Endothelial cell of umbilical vein (primary cell): Measurements from ENCODE around the gene CYP19A1. TPM values are rescaled to one million over a fixed set of nuclear protein-coding genes. Genes with fewer than 3 reads are reported as not detected.

Source experiments
- BruUV-seq: library from RNA; stranded (reverse); fragments of 400-500 nt; replicated peaks from 2 replicates; lab custom pipeline; 2021; lab: Mats Ljungman, UMichigan
- CTCF ChIA-PET: fragments of 300-600, 350-600 bp; sonication (Branson Sonifier 250); formaldehyde crosslinking; loops from one replicate; lab custom pipeline; 2021; ENCODE audit warnings: antibody characterized with exemption, inconsistent platforms; lab: Charles Lee
- POLR2A ChIA-PET: fragments of 300-600, 350-600 bp; sonication (Branson Sonifier 250); formaldehyde crosslinking; loops from one replicate; lab custom pipeline; 2021; ENCODE audit warnings: antibody characterized with exemption, inconsistent platforms; lab: Charles Lee
- DNase-seq: peaks from one replicate; pipeline ENCODE4 v3.0.0-alpha.2; 2011; ENCODE audit warnings: low read depth, low spot score
- FAIRE-seq: peaks from 2 replicates; lab custom pipeline; 2011; peaks lifted over from hg19 to GRCh38; lab: Jason Lieb, UNC
- H2AFZ ChIP-seq: 2 replicates; pipeline ENCODE4 v1.6.0; 2012; ENCODE audit warnings: low read depth, low read length, control low read depth, inconsistent platforms
- H3K27ac ChIP-seq: 2 replicates; pipeline ENCODE4 v1.5.1; 2011; ENCODE audit warnings: low read depth, mild to moderate bottlenecking, control low read depth, low read length, moderate library complexity; ENCODE audit not compliant: insufficient read depth
- H3K27me3 ChIP-seq, 2 experiments: 2 replicates each; pipeline versions ENCODE4 v1.6.0 to v1.6.1; 2011; ENCODE audit warnings: low read length in 2 of 2, mixed read lengths in 1 of 2; ENCODE audit not compliant: control insufficient read depth in 2 of 2, insufficient read depth in 2 of 2
- H3K36me3 ChIP-seq, 2 experiments: 2 replicates in 1 of 2; 3 replicates in 1 of 2; pipeline ENCODE4 v1.5.1; 2011; ENCODE audit warnings: low read length in 2 of 2, mild to moderate bottlenecking in 1 of 2, moderate library complexity in 1 of 2; ENCODE audit not compliant: control insufficient read depth in 2 of 2, insufficient read depth in 2 of 2; ENCODE audit errors: extremely low read depth in 1 of 2
- H3K4me1 ChIP-seq: 3 replicates; pipeline ENCODE4 v1.5.1; 2011; ENCODE audit warnings: mild to moderate bottlenecking, low read length; ENCODE audit not compliant: control insufficient read depth, insufficient read depth; ENCODE audit errors: extremely low read depth
- H3K4me2 ChIP-seq: 2 replicates; pipeline ENCODE4 v1.6.1; 2011; ENCODE audit warnings: low read length, control low read depth, mixed read lengths; ENCODE audit not compliant: insufficient read depth
- H3K4me3 ChIP-seq, 3 experiments: fragments of 200-600 bp in 1 of 3; sonication (generic), shearing (Covaris generic) in 1 of 3; replicated peaks in 1 of 3; 2 replicates each; pipeline ENCODE4 v1.5.1; 2011 to 2016; ENCODE audit warnings: control low read depth in 3 of 3, low read length in 3 of 3, mild to moderate bottlenecking in 2 of 3, inconsistent platforms in 1 of 3, low read depth in 1 of 3, moderate library complexity in 1 of 3; ENCODE audit not compliant: insufficient read depth in 1 of 3
- H3K79me2 ChIP-seq: 2 replicates; pipeline ENCODE4 v1.6.0; 2012; ENCODE audit warnings: low read length, inconsistent platforms; ENCODE audit not compliant: control insufficient read depth, insufficient read depth
- H3K9ac ChIP-seq: replicated peaks from 2 replicates; pipeline ENCODE3; 2011; ENCODE audit warnings: low read length, control low read depth; ENCODE audit not compliant: insufficient read depth; ENCODE audit errors: extremely low read depth
- H3K9me1 ChIP-seq: replicated peaks from 3 replicates; pipeline ENCODE4 v1.6.0; 2011; ENCODE audit warnings: mild to moderate bottlenecking, low read length; ENCODE audit not compliant: control insufficient read depth, insufficient read depth; ENCODE audit errors: extremely low read depth
- H3K9me3 ChIP-seq: replicated peaks from 2 replicates; pipeline ENCODE4 v1.5.1; 2012; ENCODE audit warnings: low read length, inconsistent platforms; ENCODE audit not compliant: control insufficient read depth, insufficient read depth
- H4K20me1 ChIP-seq: replicated peaks from 2 replicates; pipeline ENCODE3; 2011; ENCODE audit warnings: mild to moderate bottlenecking, low read length; ENCODE audit not compliant: control insufficient read depth, insufficient read depth; ENCODE audit errors: extremely low read depth
- CTCF ChIP-seq, 2 donors: IDR thresholded peaks; 1 replicate in 1 of 2; 2 replicates in 1 of 2; pipeline ENCODE4 v1.5.1; 2011; ENCODE audit warnings: low read length in 2 of 2, mild to moderate bottlenecking in 2 of 2, moderate library complexity in 2 of 2, control low read depth in 1 of 2, inconsistent platforms in 1 of 2, low read depth in 1 of 2; ENCODE audit not compliant: insufficient read depth in 1 of 2; ENCODE audit errors: extremely low read depth in 1 of 2
- FOS ChIP-seq: IDR thresholded peaks from 2 replicates; pipeline ENCODE4 v1.6.1; 2011; ENCODE audit warnings: mild to moderate bottlenecking, low read length, moderate library complexity, borderline replicate concordance; ENCODE audit not compliant: insufficient read depth
- GATA2 ChIP-seq: IDR thresholded peaks from 2 replicates; pipeline ENCODE4 v1.7.0; 2011; ENCODE audit warnings: low read depth, mild to moderate bottlenecking, moderate library complexity, mixed read lengths, low read length; ENCODE audit not compliant: insufficient read length, insufficient read depth
- JUN ChIP-seq: IDR thresholded peaks from 2 replicates; pipeline ENCODE4 v1.6.1; 2011; ENCODE audit warnings: borderline replicate concordance, low read depth; ENCODE audit not compliant: insufficient read length, insufficient read depth
- MYC ChIP-seq: IDR thresholded peaks from one replicate; pipeline ENCODE4 v1.6.1; 2011; ENCODE audit warnings: mild to moderate bottlenecking, low read depth, low read length
- POLR2AphosphoS5 ChIP-seq: IDR thresholded peaks from 2 replicates; pipeline ENCODE4 v1.6.1; 2012; ENCODE audit warnings: low read depth, mild to moderate bottlenecking, control low read depth, low read length, moderate library complexity; ENCODE audit not compliant: insufficient read depth
- dilution Hi-C: fragments of 300-500 bp; cut with MboI; formaldehyde crosslinking; loops from one replicate; pipeline ENCODE4 v1.15.0; 2019; ENCODE audit warnings: low sequenced_read_pairs; ENCODE audit not compliant: extremely low pct_ligation_motif_present
- intact Hi-C: fragments of 100-400 bp; cut with micrococcal nuclease; formaldehyde crosslinking; loops from one replicate; pipeline ENCODE4 v1.10.0; 2022
- polyA plus RNA-seq, 4 experiments: library from polyadenylated mRNA; depleted of rRNA in 3 of 4; stranded (reverse) in 3 of 4; unstranded in 1 of 4; fragments of >200 nt; gene quantifications; 2 replicates each; pipeline versions ENCODE4 v1.2.1 to v1.2.3, GENCODE V29; 2011 to 2012; ENCODE audit warnings: missing spikeins in 1 of 4
- total RNA-seq: library from RNA; stranded (reverse); gene quantifications from 2 replicates; pipeline ENCODE4 v1.2.3, GENCODE V29; 2021

CYP19A1 gene
- total and polyA plus RNA-seq, 2 donors (not counting 3 experiments of a cell fraction or from before 2014, with no cell fraction given) = not detected

- Histone ChIP-seq H3K36me3 (no peaks in the 10 kb centered on the region), H3K27me3 (peaks cover 47 to 71% of the 10 kb centered on the region in 2 experiments), H3K4me1 (no peaks in the 10 kb centered on the region), H3K9me3 (no peaks in the 10 kb centered on the region), H3K9me1 (no peaks in the 10 kb centered on the region), H3K79me2 (no peaks in the 10 kb centered on the region), H3K4me3 (no peak overlapping the region), H4K20me1 (no peaks in the 10 kb centered on the region), H3K4me2 (no peak overlapping the region), H2AFZ (no peak overlapping the region), H3K27ac (no peak overlapping the region), H3K9ac (no peak overlapping the region)
- dilution Hi-C loops (no loop called here), intact Hi-C loops (loop anchor here (10.0 kb wide), 1 partner anchor 1811 kb away; no protein-coding TSS in a partner anchor)
- TF ChIP-seq MYC = no peak
- TF ChIP-seq JUN = no peak
- no peak for TF ChIP-seq GATA2
- no peak for TF ChIP-seq FOS
- no peak for TF ChIP-seq CTCF (IDR thresholded peaks at IDR 0.05; ENCODE audit: extremely low read depth in 1 of 2, insufficient read depth in 1 of 2, low read depth in 1 of 2, low read length in 2 of 2)
- TF ChIP-seq POLR2AphosphoS5 = no peak
- POLR2A ChIA-PET = no interaction called here
- BruUV-seq = no TSS peak
- FAIRE-seq (no peak), DNase-seq (no peak)
- CTCF ChIA-PET = interaction anchor here (1.1 to 2.3 kb wide), 6 partner anchors 12 to 196 kb away, joined by 3 to 10 read pairs (median 4); no protein-coding TSS in a partner anchor
These were observed 133.1 kb downstream of the CYP19A1 start for GRCh38 chr15:51205050-51205975.
